COLO829 (cell line): ENCODE data around the gene MFRP.

ENCODE experiments used
- DNase-seq: peaks from one replicate; pipeline ENCODE4 v3.0.0; 2012; ENCODE audit warnings: low spot score

The MFRP gene

DNA sequence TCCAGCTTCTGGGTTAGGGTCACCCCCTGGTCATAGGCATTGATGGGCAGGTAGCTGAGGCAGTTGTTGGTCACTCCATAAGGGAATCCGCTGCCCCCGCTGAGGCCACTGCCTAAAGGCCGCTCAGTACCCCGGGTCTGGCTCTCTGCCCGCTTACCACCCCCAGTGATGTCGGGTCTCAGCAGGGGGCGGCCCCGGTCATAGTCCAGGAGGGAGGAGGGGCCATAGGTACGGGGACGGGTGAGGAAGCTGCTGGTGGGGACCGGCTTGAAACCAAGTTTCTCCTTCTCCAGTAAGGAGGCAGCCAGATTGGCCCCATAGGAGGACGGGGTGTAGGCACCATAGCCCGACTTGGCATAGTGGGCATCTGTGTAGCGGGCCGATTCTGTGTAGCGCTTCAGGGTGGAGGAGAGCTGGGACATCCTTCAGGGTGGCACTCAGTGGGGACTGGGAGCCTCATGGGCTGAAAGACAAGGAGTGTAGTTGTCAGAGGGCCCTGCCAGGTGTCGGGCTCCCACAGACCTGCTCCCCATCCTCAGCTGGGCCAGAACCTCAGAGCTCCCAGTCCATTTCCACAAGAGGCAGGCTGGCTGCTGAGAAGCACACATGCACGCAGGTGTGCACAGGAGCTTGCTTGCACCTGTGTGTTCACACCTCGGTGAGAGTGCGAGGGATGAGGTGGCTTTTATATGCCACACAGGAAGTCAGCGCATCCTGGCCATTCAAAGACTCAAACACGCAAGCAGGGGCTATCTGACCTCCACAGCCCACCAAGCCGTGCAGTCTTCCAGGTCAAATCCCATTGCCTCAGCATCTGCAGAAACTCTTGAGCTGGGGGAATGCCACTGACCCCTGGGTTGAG, 26.8 kb upstream of the MFRP start:
- no peak for DNase-seq

DNA sequence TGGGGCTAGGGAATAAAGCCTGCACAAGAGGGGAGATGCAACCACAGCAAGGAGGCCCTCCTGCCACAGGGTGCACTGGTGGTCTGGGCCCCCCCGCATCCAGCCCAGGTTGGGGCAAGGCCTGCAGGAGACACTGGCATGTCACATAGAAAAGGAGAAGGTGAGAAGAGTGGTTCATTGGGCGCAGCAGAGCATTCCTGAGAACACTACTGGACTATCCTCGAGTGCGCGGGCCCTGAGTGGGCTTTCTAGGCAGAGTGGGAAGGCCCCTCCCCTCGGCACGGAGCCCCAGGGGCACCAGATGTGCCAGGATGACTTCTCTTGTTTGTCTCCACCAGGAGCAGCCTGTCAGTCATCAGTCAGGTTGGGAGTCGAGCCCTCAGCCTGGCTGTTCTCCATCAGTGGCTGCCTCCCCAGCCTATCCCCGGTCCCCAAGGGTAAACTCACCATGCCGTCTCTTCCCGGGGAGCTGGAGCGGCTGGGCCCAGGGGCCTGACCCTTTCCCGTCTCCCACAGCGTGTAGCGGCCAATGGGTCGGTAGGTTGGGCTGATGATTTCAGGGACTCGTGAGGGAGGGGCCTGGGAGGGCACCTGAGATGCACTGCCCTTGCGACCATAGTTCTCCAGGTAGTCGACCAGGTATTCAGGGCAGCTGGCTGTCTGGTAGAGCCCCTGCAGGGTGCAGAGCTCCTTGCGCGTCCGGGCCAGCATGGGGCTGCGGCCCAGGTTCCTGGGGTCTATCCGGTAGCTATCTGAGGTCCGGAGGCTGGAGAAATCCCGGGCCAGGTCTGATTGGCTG, 26.0 kb upstream of the MFRP start:
- DNase-seq: no peak

DNA sequence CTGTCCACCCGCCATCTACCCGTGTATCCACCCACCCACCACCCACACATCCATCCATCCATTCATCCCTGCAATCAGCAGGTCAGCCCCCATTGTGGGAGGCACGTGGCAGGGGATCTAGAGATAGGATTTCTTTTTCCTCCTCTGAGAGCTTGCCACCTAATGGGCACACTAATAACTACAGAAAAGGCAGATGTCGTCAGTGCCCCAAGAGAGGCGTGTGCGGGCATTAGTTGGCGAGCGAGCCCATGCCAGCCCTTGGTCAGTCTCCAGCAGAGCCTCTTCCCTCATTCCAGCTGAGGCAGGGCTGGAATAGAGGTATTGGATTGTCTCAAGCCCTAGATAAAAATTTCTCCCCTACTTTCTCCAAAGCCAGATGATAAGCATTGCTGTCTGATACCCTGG, 25.3 kb upstream of the MFRP start:
- no peak for DNase-seq

DNA sequence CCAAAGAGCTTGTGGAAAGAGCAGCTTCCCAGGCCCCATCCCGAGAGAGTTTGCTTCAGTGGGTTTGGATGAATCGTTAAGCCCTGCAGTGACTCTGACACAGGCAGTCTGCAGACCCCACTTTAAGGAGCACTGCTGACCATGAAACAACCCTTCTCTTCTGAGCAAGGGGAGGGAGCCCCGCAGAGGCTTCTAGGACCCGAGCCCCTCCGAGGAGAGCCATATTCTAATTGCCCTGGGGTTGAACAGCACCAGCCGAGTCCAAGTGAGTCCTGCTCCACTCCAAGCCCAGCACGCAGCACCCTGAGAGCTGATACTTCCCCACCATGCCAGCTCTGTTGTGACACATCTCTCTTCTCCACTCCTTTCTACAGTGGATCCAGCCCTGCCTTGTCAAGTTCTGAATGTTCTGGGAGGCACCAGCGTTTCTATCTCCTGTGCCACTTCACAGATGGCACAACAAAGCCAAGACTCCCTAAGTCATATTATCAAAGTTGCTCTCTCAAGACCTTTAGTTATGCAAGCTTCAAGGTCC, 24.6 kb upstream of the MFRP start:
- DNase-seq: no peak

- no peak for DNase-seq
These were observed 24.1 kb upstream of the MFRP start for GRCh38 chr11:119370486-119371046.

- no peak for DNase-seq
These were observed 22.8 kb upstream of the MFRP start for GRCh38 chr11:119369132-119369925.

DNA sequence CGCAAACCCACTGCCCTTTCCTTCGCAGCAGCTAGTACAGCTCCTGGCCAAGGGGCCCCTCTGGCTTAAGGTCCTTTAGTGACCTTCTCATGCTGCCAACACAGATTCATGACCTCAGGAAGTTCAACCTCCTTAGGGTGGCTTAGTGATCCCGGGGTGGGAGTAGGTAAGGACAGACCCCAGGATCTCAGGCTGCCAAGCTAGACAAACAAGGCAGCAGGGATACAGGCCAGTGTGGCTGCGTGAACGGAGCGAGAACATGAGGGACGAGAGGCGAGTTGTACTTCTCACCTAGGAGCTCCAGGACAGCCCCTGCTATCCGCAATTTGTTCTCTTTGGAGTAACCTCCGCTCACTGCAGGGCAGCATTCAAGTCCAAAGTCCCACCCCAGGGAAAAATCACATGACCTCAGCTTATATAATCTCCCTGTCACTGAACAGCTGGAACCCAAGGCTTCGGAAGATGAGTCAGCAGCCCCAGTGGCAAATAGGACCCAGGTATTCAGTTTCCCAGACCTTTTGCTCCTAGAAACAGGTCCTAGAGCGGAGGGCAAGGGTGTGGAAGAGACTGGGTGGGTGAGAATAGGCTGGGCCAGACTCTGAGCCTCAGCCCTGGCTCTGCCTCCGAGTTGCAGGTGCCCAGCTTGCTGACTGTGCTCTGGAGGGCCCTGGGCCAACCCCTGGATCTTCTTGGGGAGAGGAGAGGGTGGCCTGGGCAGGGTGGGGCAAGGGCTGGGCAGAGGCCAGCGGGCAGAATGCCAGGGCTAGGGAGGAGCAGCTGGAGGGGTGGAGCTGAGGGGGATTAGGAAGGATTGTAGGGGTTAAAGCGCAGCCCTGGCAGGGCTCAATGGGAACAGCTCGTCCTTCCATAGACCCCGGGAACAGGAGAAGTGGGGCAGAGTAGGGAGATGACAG, 21.9 kb upstream of the MFRP start:
- no peak for DNase-seq

GRCh38 chr11:119367661-119368120, 21.2 kb upstream of the MFRP start:
- DNase-seq: no peak

- DNase-seq: no peak
These were observed 20.4 kb upstream of the MFRP start for GRCh38 chr11:119366690-119367620.

DNA sequence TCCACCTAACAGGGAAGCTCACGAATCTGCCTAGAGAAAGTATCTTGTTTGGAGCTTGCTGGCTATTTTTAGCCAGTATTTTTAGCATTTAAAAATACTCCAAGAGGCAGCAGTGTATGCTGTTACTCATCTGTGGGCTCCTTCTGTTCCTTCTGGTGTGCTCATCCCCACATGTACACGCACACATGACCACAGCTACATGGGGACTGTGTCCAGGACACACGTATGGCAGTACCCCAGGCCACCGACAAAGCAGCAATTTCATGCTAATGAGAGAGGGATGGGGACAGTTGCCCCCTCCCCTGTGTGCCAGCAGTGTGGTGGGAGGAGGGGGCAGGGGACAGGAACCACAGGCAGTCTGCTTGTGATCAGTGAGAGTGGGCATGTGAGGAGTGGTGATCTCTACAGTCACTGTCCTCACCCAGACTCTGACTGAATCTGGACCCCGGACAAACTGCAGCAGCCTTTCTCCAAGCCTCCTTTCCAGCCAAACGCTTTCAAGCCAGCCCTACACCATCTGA, 18.6 kb upstream of the MFRP start:
- no peak for DNase-seq

- DNase-seq: no peak
These were observed 17.5 kb upstream of the MFRP start for GRCh38 chr11:119363851-119364590.

GRCh38 chr11:119363081-119363850, 16.8 kb upstream of the MFRP start:
- no peak for DNase-seq

- no peak for DNase-seq
These were observed 16.2 kb upstream of the MFRP start for GRCh38 chr11:119362741-119363080.

DNA sequence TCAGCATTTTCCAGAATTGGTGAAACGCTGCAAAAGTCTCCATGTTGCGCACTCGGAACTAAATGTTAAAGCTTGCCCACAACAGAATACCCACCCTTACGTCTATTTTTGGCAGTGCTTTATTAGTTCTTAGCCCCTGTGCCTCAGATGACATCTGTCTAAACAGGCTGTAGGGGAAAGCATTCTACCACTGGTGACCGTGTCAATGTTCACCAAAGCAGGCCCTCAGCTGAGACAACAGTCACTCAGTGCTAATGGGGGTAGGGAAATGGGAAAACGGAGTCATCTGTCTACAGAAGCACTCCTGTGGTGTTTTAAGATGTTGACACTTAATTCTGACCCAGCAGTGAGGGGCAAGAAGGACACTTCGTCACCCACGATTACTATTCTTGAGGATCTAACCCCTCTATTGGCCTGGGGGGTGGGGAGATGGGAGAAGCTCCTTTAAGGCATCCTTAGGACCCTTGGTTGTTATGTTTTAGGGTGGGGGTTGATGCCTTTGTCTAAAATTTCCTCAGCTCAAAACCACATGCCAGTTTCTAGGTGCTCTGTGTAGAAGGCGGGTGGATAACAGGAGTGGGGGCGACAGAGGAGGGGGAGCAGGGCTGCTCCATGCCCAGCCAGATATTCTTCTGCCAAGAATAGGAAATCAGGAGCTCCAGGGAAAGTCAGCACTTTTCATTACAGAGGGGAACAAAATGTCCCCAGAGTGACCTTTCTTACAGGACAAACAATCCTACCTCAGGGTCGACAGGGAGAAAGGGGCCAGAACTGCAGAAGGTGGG, 15.6 kb upstream of the MFRP start:
- no peak for DNase-seq

- no peak for DNase-seq
These were observed 14.7 kb upstream of the MFRP start for GRCh38 chr11:119361056-119361787.
